SK-N-SH (cell line): ENCODE data around the gene MYBBP1A. TPM values are rescaled to one million over a fixed set of nuclear protein-coding genes. Genes with fewer than 3 reads are reported as not detected.
A peak's percentile ranks its signal among the peaks of the same experiment; 100 is the strongest.

Source experiments
- CTCF ChIA-PET: fragments of 300-600, 350-600 bp; formaldehyde crosslinking; extraction: SDS; loops from one replicate; lab custom pipeline; 2021; lab: Yijun Ruan, JAX
- POLR2A ChIA-PET: fragments of 350-600 bp; sonication (Branson Sonifier 250); formaldehyde crosslinking; extraction: SDS; loops from one replicate; lab custom pipeline; 2020; ENCODE audit warnings: antibody characterized with exemption, inconsistent platforms; lab: Yijun Ruan, JAX
- DNase-seq: peaks from one replicate; pipeline ENCODE4 v3.0.0; 2012
- H2AFZ ChIP-seq: fragments of 200-600 bp; sonication (generic); 2 replicates; pipeline ENCODE4 v1.8.1; 2016; ENCODE audit warnings: antibody characterized with exemption, mild to moderate bottlenecking, low read depth
- H3F3A ChIP-seq: fragments of 200-600 bp; sonication (generic); replicated peaks from 2 replicates; pipeline ENCODE3; 2016; ENCODE audit warnings: antibody characterized with exemption, mild to moderate bottlenecking; ENCODE audit not compliant: insufficient read depth
- H3K27ac ChIP-seq, 2 experiments: fragments of 200-500 bp in 1 of 2; fragments of 200-600 bp in 1 of 2; sonication (Bioruptor generic) in 1 of 2; sonication (generic), shearing (Covaris generic) in 1 of 2; 2 replicates each; pipeline versions ENCODE4 v1.5.1 to v1.6.1; 2014 to 2016; ENCODE audit warnings: low read depth in 2 of 2, inconsistent platforms in 1 of 2, low read length in 1 of 2, mild to moderate bottlenecking in 1 of 2, mixed read lengths in 1 of 2
- H3K27me3 ChIP-seq: fragments of 200-600 bp; sonication (generic), shearing (Covaris generic); 2 replicates; pipeline ENCODE4 v1.6.1; 2016; ENCODE audit warnings: mixed run types; ENCODE audit not compliant: insufficient read depth
- H3K36me3 ChIP-seq, 2 experiments: fragments of 200-500 bp in 1 of 2; fragments of 200-600 bp in 1 of 2; sonication (Bioruptor generic) in 1 of 2; sonication (generic) in 1 of 2; replicated peaks in 1 of 2; 2 replicates each; pipeline versions ENCODE3 to v1.5.1; 2014 to 2016; ENCODE audit warnings: low read length in 1 of 2, mild to moderate bottlenecking in 1 of 2; ENCODE audit not compliant: insufficient read depth in 2 of 2, control insufficient read depth in 1 of 2
- H3K4me1 ChIP-seq, 2 experiments: fragments of 200-500 bp in 1 of 2; fragments of 200-600 bp in 1 of 2; sonication (Bioruptor generic) in 1 of 2; sonication (generic), shearing (Covaris generic) in 1 of 2; 2 replicates each; pipeline versions ENCODE4 v1.5.1 to v1.6.1; 2014 to 2016; ENCODE audit warnings: low read depth in 1 of 2, low read length in 1 of 2, mixed run types in 1 of 2; ENCODE audit not compliant: insufficient read depth in 2 of 2, control insufficient read depth in 1 of 2
- H3K4me2 ChIP-seq: fragments of 200-600 bp; sonication (generic), shearing (Covaris generic); 2 replicates; pipeline ENCODE4 v1.6.1; 2017; ENCODE audit warnings: mixed run types
- H3K4me3 ChIP-seq, 2 experiments: fragments of 200-500 bp in 1 of 2; fragments of 200-600 bp in 1 of 2; sonication (Bioruptor generic) in 1 of 2; sonication (generic), shearing (Covaris generic) in 1 of 2; 2 replicates each; pipeline versions ENCODE4 v1.5.1 to v1.8.1; 2014 to 2016; ENCODE audit warnings: low read depth in 2 of 2, inconsistent platforms in 1 of 2, low read length in 1 of 2, mild to moderate bottlenecking in 1 of 2, mixed read lengths in 1 of 2, moderate library complexity in 1 of 2
- H3K79me2 ChIP-seq: fragments of 200-600 bp; sonication (generic); 2 replicates; pipeline ENCODE4 v1.8.1; 2017; ENCODE audit warnings: mild to moderate bottlenecking; ENCODE audit not compliant: insufficient read depth
- H3K9ac ChIP-seq: fragments of 200-600 bp; sonication (generic); 2 replicates; pipeline ENCODE4 v1.6.1; 2017; ENCODE audit warnings: mixed run types
- H3K9me2 ChIP-seq: fragments of 200-600 bp; sonication (generic); 2 replicates; pipeline ENCODE4 v1.6.1; 2017; ENCODE audit warnings: mixed run types
- H3K9me3 ChIP-seq: fragments of 200-600 bp; sonication (generic); 2 replicates; pipeline ENCODE4 v1.6.1; 2017; ENCODE audit warnings: mixed run types, mild to moderate bottlenecking, moderate library complexity
- H4K20me1 ChIP-seq: fragments of 200-600 bp; sonication (generic); 2 replicates; pipeline ENCODE4 v1.6.1; 2017; ENCODE audit warnings: mild to moderate bottlenecking, mixed run types; ENCODE audit not compliant: insufficient read depth
- ELF1 ChIP-seq: IDR thresholded peaks from 2 replicates; pipeline ENCODE4 v1.4.0; 2012
- EZH2phosphoT487 ChIP-seq: fragments of 200-600 bp; sonication (generic); IDR thresholded peaks from 2 replicates; pipeline ENCODE4 v1.6.1; 2017; ENCODE audit warnings: low read depth, mixed run types, mild to moderate bottlenecking, antibody characterized with exemption, moderate library complexity, borderline replicate concordance
- FOXJ3 ChIP-seq: sonication (generic); formaldehyde crosslinking; IDR thresholded peaks from 2 replicates; pipeline ENCODE4 v1.5.1; 2020; ENCODE audit warnings: mild to moderate bottlenecking, missing genetic modification reagents
- GATA2 ChIP-seq: sonication (generic); formaldehyde crosslinking; IDR thresholded peaks from 2 replicates; pipeline ENCODE4 v1.5.0; 2020; ENCODE audit warnings: mild to moderate bottlenecking, missing genetic modification reagents
- MEF2A ChIP-seq: IDR thresholded peaks from 2 replicates; pipeline ENCODE4 v1.4.0; 2012; ENCODE audit warnings: low read depth, borderline replicate concordance
- MXI1 ChIP-seq: IDR thresholded peaks from 2 replicates; pipeline ENCODE4 v1.6.1; 2012; ENCODE audit warnings: mild to moderate bottlenecking, low read depth, low read length, improper control_type of control experiment
- RAD21 ChIP-seq: IDR thresholded peaks from 2 replicates; pipeline ENCODE4 v1.6.1; 2012; ENCODE audit warnings: mild to moderate bottlenecking, low read length
- RFX5 ChIP-seq: IDR thresholded peaks from 2 replicates; pipeline ENCODE4 v1.6.1; 2012; ENCODE audit warnings: mild to moderate bottlenecking, improper control_type of control experiment, low read length
- SMC3 ChIP-seq: IDR thresholded peaks from 2 replicates; pipeline ENCODE4 v1.6.1; 2012; ENCODE audit warnings: low read depth, low read length, improper control_type of control experiment
- TAF1 ChIP-seq: IDR thresholded peaks from 2 replicates; pipeline ENCODE4 v1.6.1; 2012; ENCODE audit warnings: low read depth, mild to moderate bottlenecking, low read length, moderate library complexity, borderline replicate concordance
- TCF12 ChIP-seq: IDR thresholded peaks from 2 replicates; pipeline ENCODE4 v1.4.0; 2012
- YY1 ChIP-seq: IDR thresholded peaks from 2 replicates; pipeline ENCODE4 v1.4.0; 2012; ENCODE audit warnings: low read depth, mild to moderate bottlenecking
- WGBS: methylation state at CpG from one replicate; pipeline ENCODE4 v1.1.6; 2017; ENCODE audit warnings: low lambda C conversion rate; 5-methylcytosine and 5-hydroxymethylcytosine counted together
- polyA plus RNA-seq, 3 experiments: library from polyadenylated mRNA; depleted of rRNA; stranded (reverse); fragments of >200 nt; gene quantifications; 2 replicates each; pipeline ENCODE4 v1.2.3, GENCODE V29; 2012
- TF ChIP-seq, protein P1 (sequence below): fragments of 200-600 bp; sonication (generic); IDR thresholded peaks from 2 replicates; pipeline ENCODE4 v1.6.1; 2017; ENCODE audit warnings: antibody characterized with exemption, mild to moderate bottlenecking, moderate library complexity
- TF ChIP-seq, protein P2 (sequence below): IDR thresholded peaks from 2 replicates; pipeline ENCODE4 v1.4.0; 2012; ENCODE audit warnings: low read depth, borderline replicate concordance
- TF ChIP-seq, protein P3 (sequence below): fragments of 150-350 bp; IDR thresholded peaks from 2 replicates; pipeline ENCODE4 v1.6.1; 2017; ENCODE audit warnings: antibody characterized with exemption, low read length, low read depth, borderline replicate concordance
- TF ChIP-seq, protein P4 (sequence below): IDR thresholded peaks from 2 replicates; pipeline ENCODE4 v1.4.0; 2012; ENCODE audit warnings: low read depth, borderline replicate concordance

MYBBP1A gene
- polyA plus RNA-seq, 1 of the 3 experiments (the other 2 are of a cell fraction), result 93.0 TPM

DNA sequence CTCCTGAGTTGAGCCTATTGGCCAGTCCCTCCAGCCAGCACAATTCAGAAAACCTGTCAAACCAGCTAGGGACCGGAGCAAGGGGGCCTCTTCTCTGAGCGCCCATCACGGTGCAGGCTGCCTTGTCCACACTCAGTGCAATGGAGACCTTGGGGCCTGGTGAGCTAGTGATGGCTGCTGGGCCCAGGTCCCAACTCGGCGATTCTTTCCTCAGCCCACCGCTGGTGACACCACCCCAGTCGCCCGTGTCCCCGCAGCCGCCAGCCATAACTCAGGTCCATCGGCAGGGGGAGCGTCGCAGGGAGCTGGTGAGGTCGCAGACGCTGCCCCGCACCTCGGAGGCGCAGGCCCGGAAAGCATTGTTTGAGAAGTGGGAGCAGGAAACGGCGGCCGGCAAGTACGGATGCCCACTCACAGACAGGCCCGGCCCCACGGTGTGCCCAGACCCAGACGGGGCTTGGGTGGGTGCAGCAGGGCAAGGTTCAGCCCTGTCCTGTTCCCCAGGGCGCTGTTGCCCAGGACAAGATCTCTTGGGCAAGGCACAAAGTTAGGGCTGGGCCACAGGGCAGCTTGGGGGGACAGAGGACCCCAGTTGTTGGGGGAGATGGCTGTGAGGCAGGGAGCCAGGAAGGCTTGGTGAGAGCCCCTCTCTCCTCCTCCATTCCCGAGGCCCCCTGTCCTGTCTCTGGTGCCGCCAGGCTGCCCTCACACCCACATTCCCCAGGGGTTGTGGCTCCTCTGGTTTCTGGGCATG, 39.9 kb upstream of the MYBBP1A start:
- CTCF ChIA-PET, result interaction anchor here (0.9 to 9.7 kb wide), 5 partner anchors 10 to 97 kb away, joined by 3 to 75 read pairs (median 4); no protein-coding TSS in a partner anchor
- Histone ChIP-seq H3K27me3 (peaks cover 28% of the 10 kb centered on the region), H2AFZ (no peak overlapping the region), H4K20me1 (no peaks in the 10 kb centered on the region), H3K79me2 (no peaks in the 10 kb centered on the region), H3K4me1 (peaks cover 0 to 16% of the 10 kb centered on the region in 2 experiments; a peak in 1 of 4 replicates), H3K9ac (no peak overlapping the region), H3K9me2 (no peaks in the 10 kb centered on the region), H3K4me3 (no peak overlapping the region), H3K36me3 (no peaks in the 10 kb centered on the region), H3K4me2 (no peak overlapping the region), H3F3A (no peaks in the 10 kb centered on the region), H3K27ac (no peak overlapping the region), H3K9me3 (no peaks in the 10 kb centered on the region)
- TF ChIP-seq RAD21, result no peak
- TF ChIP-seq, protein P1, sequence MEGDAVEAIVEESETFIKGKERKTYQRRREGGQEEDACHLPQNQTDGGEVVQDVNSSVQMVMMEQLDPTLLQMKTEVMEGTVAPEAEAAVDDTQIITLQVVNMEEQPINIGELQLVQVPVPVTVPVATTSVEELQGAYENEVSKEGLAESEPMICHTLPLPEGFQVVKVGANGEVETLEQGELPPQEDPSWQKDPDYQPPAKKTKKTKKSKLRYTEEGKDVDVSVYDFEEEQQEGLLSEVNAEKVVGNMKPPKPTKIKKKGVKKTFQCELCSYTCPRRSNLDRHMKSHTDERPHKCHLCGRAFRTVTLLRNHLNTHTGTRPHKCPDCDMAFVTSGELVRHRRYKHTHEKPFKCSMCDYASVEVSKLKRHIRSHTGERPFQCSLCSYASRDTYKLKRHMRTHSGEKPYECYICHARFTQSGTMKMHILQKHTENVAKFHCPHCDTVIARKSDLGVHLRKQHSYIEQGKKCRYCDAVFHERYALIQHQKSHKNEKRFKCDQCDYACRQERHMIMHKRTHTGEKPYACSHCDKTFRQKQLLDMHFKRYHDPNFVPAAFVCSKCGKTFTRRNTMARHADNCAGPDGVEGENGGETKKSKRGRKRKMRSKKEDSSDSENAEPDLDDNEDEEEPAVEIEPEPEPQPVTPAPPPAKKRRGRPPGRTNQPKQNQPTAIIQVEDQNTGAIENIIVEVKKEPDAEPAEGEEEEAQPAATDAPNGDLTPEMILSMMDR, result no peak; the same call in 1 of the 2 replicates
- TF ChIP-seq, protein P2, sequence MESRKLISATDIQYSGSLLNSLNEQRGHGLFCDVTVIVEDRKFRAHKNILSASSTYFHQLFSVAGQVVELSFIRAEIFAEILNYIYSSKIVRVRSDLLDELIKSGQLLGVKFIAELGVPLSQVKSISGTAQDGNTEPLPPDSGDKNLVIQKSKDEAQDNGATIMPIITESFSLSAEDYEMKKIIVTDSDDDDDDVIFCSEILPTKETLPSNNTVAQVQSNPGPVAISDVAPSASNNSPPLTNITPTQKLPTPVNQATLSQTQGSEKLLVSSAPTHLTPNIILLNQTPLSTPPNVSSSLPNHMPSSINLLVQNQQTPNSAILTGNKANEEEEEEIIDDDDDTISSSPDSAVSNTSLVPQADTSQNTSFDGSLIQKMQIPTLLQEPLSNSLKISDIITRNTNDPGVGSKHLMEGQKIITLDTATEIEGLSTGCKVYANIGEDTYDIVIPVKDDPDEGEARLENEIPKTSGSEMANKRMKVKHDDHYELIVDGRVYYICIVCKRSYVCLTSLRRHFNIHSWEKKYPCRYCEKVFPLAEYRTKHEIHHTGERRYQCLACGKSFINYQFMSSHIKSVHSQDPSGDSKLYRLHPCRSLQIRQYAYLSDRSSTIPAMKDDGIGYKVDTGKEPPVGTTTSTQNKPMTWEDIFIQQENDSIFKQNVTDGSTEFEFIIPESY, result no peak
- no peak for TF ChIP-seq MEF2A
- TF ChIP-seq, protein P3, sequence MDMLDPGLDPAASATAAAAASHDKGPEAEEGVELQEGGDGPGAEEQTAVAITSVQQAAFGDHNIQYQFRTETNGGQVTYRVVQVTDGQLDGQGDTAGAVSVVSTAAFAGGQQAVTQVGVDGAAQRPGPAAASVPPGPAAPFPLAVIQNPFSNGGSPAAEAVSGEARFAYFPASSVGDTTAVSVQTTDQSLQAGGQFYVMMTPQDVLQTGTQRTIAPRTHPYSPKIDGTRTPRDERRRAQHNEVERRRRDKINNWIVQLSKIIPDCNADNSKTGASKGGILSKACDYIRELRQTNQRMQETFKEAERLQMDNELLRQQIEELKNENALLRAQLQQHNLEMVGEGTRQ, result no peak
- TF ChIP-seq EZH2phosphoT487, result no peak
- no peak for TF ChIP-seq FOXJ3 (CRISPR knock-in tag)
- no peak for TF ChIP-seq RFX5
- TF ChIP-seq TAF1, result no peak
- TF ChIP-seq MXI1, result no peak
- no peak for TF ChIP-seq ELF1
- no peak for TF ChIP-seq TCF12
- TF ChIP-seq YY1, result no peak
- no peak for TF ChIP-seq GATA2 (CRISPR knock-in tag)
- no peak for TF ChIP-seq SMC3
- TF ChIP-seq, protein P4, sequence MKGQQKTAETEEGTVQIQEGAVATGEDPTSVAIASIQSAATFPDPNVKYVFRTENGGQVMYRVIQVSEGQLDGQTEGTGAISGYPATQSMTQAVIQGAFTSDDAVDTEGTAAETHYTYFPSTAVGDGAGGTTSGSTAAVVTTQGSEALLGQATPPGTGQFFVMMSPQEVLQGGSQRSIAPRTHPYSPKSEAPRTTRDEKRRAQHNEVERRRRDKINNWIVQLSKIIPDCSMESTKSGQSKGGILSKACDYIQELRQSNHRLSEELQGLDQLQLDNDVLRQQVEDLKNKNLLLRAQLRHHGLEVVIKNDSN, result no peak
- WGBS, result 73% methylated on average over 16 of the region's 29 CpGs
- POLR2A ChIA-PET, result no interaction called here
- DNase-seq, result peak; percentile 68
